Left lung (tissue), 10 donors: ENCODE measurements around the gene AAMP. TPM values are rescaled to one million over a fixed set of nuclear protein-coding genes. Genes with fewer than 3 reads are reported as not detected.
"Not testable (repeated sequence)": the region's sequence is repeated elsewhere in the genome, so short reads cannot be mapped to it uniquely, and the experiment has no call there.

Source experiments
- ATAC-seq: fragments of 200-7000 bp; cut with Tn5 transposase; one replicate; pipeline ENCODE4 v1.9.1; 2020; ENCODE audit warnings: moderate library complexity
- DNase-seq, 4 donors: peaks; one replicate each; pipeline ENCODE4 v3.0.0-alpha.2; 2013 to 2020
- H3K27ac ChIP-seq, 2 donors: fragments of 200-600 bp; sonication (generic) in 1 of 2; one replicate each; pipeline versions ENCODE4 v1.5.0 to v1.8.0; 2020 to 2021
- H3K27me3 ChIP-seq, 2 donors: fragments of 200-600 bp; sonication (generic) in 1 of 2; one replicate each; pipeline versions ENCODE4 v1.5.0 to v1.8.0; 2020 to 2021
- H3K36me3 ChIP-seq, 2 donors: fragments of 200-600 bp; sonication (generic) in 1 of 2; one replicate each; pipeline versions ENCODE4 v1.5.0 to v1.8.0; 2020 to 2021
- H3K4me1 ChIP-seq, 2 donors: fragments of 200-600 bp; one replicate each; pipeline ENCODE4 v1.8.0; 2021
- H3K4me3 ChIP-seq, 2 donors: fragments of 200-600 bp; sonication (generic) in 1 of 2; one replicate each; pipeline versions ENCODE4 v1.5.0 to v1.8.0; 2020 to 2021; ENCODE audit warnings: mild to moderate bottlenecking in 1 of 2
- H3K9me3 ChIP-seq, 2 donors: fragments of 200-600 bp; sonication (generic) in 1 of 2; one replicate each; pipeline versions ENCODE4 v1.5.0 to v1.8.0; 2020 to 2021
- intact Hi-C, 2 donors: fragments of 100-400 bp; cut with DNase I; formaldehyde crosslinking; loops; one replicate each; pipeline versions ENCODE4 v1.11.2 to v1.14.2; 2022
- polyA plus RNA-seq, 6 donors: library from polyadenylated mRNA; unstranded; fragments of 120-200 nt; gene quantifications; one replicate each; pipeline ENCODE4 v1.2.1, GENCODE V29; 2013; ENCODE audit not compliant: insufficient read length in 6 of 6
- total RNA-seq, 2 donors: library from RNA; stranded (reverse); fragmentation: NEBNext Ultra II Directional; extraction: Animal tissue kit (Norgen Biotek cat#: 25700); gene quantifications; one replicate each; pipeline ENCODE4 v1.2.1, GENCODE V29; 2021
- TF ChIP-seq, protein P1 (sequence below), 2 donors: fragments of 200-600 bp; sonication (generic) in 1 of 2; IDR thresholded peaks; one replicate each; pipeline versions ENCODE4 v1.5.0 to v1.8.0; 2021; ENCODE audit warnings: antibody characterized with exemption in 2 of 2
- donor health status: DM: no; HTN: yes; CAD: no.
- donor health status: DM: no; HTN: no; CAD: no.

AAMP gene
- total and polyA plus RNA-seq, 8 donors, result 55.2 to 120 (median 113) TPM

DNA sequence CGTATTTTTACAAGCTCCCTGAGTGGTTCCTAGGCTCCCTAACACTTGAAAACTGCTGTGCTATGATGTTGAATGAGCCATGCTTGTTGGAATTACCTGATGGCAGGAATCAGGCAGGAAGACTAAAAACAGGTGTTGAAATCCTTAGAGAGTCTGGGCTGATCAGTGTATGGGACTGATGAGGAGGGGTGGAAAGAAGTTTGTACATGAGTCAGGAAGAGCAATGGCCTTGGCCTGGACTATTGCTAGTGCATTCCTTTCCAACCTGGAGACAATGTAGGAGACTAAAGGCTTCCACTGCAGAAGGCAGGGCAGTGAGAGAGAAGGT is 47.3 kb upstream of the AAMP start:
- peaks cover 4 to 61% of the 10 kb centered on the region in 2 donors for H3K4me1 ChIP-seq
- intact Hi-C loops, result no loop called here
- no peak for ATAC-seq
- DNase-seq, result no peak
- TF ChIP-seq, protein P1, sequence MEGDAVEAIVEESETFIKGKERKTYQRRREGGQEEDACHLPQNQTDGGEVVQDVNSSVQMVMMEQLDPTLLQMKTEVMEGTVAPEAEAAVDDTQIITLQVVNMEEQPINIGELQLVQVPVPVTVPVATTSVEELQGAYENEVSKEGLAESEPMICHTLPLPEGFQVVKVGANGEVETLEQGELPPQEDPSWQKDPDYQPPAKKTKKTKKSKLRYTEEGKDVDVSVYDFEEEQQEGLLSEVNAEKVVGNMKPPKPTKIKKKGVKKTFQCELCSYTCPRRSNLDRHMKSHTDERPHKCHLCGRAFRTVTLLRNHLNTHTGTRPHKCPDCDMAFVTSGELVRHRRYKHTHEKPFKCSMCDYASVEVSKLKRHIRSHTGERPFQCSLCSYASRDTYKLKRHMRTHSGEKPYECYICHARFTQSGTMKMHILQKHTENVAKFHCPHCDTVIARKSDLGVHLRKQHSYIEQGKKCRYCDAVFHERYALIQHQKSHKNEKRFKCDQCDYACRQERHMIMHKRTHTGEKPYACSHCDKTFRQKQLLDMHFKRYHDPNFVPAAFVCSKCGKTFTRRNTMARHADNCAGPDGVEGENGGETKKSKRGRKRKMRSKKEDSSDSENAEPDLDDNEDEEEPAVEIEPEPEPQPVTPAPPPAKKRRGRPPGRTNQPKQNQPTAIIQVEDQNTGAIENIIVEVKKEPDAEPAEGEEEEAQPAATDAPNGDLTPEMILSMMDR (IDR thresholded peaks at IDR 0.05), result no peak
- no peaks in the 10 kb centered on the region for H3K27me3 ChIP-seq
- no peaks in the 10 kb centered on the region for H3K36me3 ChIP-seq
- peak overlapping the region; percentile 44 to 77 for H3K27ac ChIP-seq
- no peaks in the 10 kb centered on the region for H3K9me3 ChIP-seq
- no peak overlapping the region for H3K4me3 ChIP-seq

DNA sequence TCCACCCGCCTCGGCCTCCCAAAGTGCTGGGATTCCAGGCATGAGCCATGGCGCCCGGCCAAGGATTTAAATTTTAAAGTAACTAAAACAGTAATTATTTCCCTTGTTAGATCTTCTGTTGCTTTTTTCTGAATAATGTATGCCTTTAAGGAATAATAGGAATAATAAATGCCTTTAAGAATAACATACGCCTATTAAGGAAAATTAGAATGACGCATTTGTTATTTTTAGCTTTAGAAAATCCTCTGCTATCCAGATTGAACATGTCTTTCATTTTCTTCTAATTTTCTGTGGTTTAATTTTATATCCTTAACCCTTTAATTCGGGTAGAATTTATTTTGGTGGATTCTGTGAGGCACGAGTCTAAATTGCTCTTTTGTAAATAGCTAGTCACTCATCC is 45.5 kb upstream of the AAMP start:
- Histone ChIP-seq H3K4me1 (peaks cover 0 to 55% of the 10 kb centered on the region in 2 donors), H3K9me3 (no peaks in the 10 kb centered on the region), H3K27me3 (no peaks in the 10 kb centered on the region), H3K36me3 (no peaks in the 10 kb centered on the region), H3K27ac (peak overlapping the region in 1 of 2 donors; percentile 77), H3K4me3 (no peak overlapping the region)
- TF ChIP-seq, protein P1 (IDR thresholded peaks at IDR 0.05), result no peak
- no peak for DNase-seq
- ATAC-seq, result no peak
- intact Hi-C loops, result no loop called here

DNA sequence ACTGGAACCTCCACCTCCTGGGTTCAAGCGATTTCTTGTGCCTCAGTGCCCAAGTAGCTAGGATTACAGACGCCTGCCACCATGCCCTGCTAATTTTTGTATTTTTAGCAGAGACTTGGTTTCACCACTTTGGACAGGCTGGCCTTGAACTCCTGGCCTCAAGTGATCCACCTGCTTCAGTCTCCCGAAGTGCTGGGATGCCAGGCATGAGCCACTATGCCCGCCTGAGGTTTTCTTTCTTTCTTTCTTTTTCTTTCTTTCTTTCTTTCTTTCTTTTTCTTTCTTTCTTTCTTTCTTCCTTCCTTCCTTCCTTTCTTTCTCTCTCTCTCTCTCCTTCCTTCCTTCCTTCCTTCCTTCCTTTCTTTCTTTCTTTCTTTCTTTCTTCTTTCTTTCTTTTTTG is 44.8 kb upstream of the AAMP start:
- ATAC-seq, H3K36me3 ChIP-seq, DNase-seq, H3K27me3 ChIP-seq, H3K4me3 ChIP-seq, intact Hi-C loops, H3K9me3 ChIP-seq: not testable (repeated sequence)
- Histone ChIP-seq H3K4me1 (peaks cover 0 to 51% of the 10 kb centered on the region in 2 donors), H3K27ac (peak overlapping the region; percentile 59 to 77)

- no peak overlapping the region for H3K4me3 ChIP-seq
- H3K4me1 ChIP-seq, result peaks cover 0 to 58% of the 10 kb centered on the region in 2 donors
- peak overlapping the region; percentile 59 to 77 for H3K27ac ChIP-seq
- TF ChIP-seq, protein P1 (IDR thresholded peaks at IDR 0.05), result no peak
- peak; percentile 7 for ATAC-seq
- no peak for DNase-seq
- H3K9me3 ChIP-seq, result no peaks in the 10 kb centered on the region
- intact Hi-C loops, result no loop called here
- no peaks in the 10 kb centered on the region for H3K27me3 ChIP-seq
- no peaks in the 10 kb centered on the region for H3K36me3 ChIP-seq
These were observed 43.4 kb upstream of the AAMP start for GRCh38 chr2:218313356-218313755.

- H3K9me3 ChIP-seq, result no peaks in the 10 kb centered on the region
- H3K27me3 ChIP-seq, result no peaks in the 10 kb centered on the region
- no peaks in the 10 kb centered on the region for H3K36me3 ChIP-seq
- H3K27ac ChIP-seq, result peak overlapping the region; percentile 59 to 77
- intact Hi-C loops, result no loop called here
- no peak for DNase-seq
- H3K4me1 ChIP-seq, result peaks cover 0 to 59% of the 10 kb centered on the region in 2 donors
- H3K4me3 ChIP-seq, result no peak overlapping the region
- peak; percentile 77 for ATAC-seq
- TF ChIP-seq, protein P1 (IDR thresholded peaks at IDR 0.05), result no peak
These were observed 42.4 kb upstream of the AAMP start for GRCh38 chr2:218312267-218312756.

DNA sequence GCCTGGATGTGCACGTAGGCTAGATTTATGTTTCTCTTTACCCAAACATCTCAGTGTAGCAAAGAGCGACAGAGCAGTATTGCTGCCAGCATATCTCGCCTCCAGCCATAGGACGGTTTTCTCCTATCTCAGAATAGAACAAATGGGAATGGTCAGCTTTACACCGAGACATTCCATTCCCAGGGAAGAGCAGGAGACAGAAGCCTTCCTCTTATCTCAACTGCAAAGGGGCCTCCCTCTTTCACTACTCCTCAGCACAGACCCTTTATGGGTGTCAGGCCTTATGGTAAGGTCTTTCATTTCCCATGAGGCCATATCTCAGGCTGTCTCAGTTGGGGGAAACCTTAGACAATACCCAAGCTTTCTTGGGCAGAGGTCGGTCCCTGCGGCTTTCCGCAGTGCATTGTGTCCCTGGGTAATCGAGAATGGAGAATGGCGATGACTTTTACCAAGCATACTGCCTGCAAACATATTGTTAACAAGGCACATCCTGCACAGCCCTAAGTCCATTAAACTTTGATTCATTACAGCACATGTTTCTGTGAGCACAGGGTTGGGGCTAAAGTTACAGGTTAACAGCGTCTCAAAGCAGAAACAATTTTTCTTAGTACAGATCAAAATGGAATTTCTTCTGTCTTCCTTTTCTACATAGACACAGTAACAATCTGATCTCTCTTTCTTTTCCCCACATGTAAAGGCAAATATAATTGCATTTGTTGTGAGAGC is 41.8 kb upstream of the AAMP start:
- H3K4me3 ChIP-seq, DNase-seq, H3K27me3 ChIP-seq, intact Hi-C loops, ATAC-seq, H3K36me3 ChIP-seq, H3K9me3 ChIP-seq: not testable (repeated sequence)
- Histone ChIP-seq H3K27ac (peak overlapping the region in 1 of 2 donors; percentile 28), H3K4me1 (peaks cover 0 to 53% of the 10 kb centered on the region in 2 donors)
